Measurements from ENCODE around the gene RBM17. TPM values are rescaled to one million over a fixed set of nuclear protein-coding genes. Genes with fewer than 3 reads are reported as not detected.

The RBM17 gene
- total RNA-seq, 2 experiments from 2014 or later, result 213 to 217 TPM

GRCh38 chr10:6068006-6068405 lies 20.8 kb upstream of the RBM17 start:
- peak overlapping the region; percentile 95 for H3K27ac Mint-ChIP-seq
- CTCF ChIA-PET, result interaction anchor here (0.8 to 13.1 kb wide), 7 partner anchors 12 to 91 kb away, joined by 3 to 370 read pairs (median 13); no protein-coding TSS in a partner anchor
- no peak for DNase-seq
- H3K36me3 Mint-ChIP-seq (ENCODE audit: low read depth), result peaks cover 4% of the 10 kb centered on the region
- H3K4me3 Mint-ChIP-seq, result peak overlapping the region; percentile 74
- peaks cover 93% of the 10 kb centered on the region for H3K4me1 Mint-ChIP-seq (ENCODE audit: low read depth)
- POLR2A ChIA-PET, result interaction anchor here (1.0 to 9.3 kb wide), 6 partner anchors 10 to 92 kb away, joined by 4 to 158 read pairs (median 26); partner anchors contain the start of gene IL15RA
- ATAC-seq, result no peak
- H3K27me3 Mint-ChIP-seq (ENCODE audit: low read depth), result no peaks in the 10 kb centered on the region
- no peaks in the 10 kb centered on the region for H3K9me3 Mint-ChIP-seq (ENCODE audit: insufficient read depth)

GRCh38 chr10:6068422-6068821 lies 20.4 kb upstream of the RBM17 start:
- ATAC-seq (peak; percentile 77), DNase-seq (peak; percentile 81)
- H3K4me3 Mint-ChIP-seq, result peak overlapping the region; percentile 74
- peaks cover 94% of the 10 kb centered on the region for H3K4me1 Mint-ChIP-seq (ENCODE audit: low read depth)
- H3K36me3 Mint-ChIP-seq (ENCODE audit: low read depth), result peaks cover 5% of the 10 kb centered on the region
- no peaks in the 10 kb centered on the region for H3K27me3 Mint-ChIP-seq (ENCODE audit: low read depth)
- H3K9me3 Mint-ChIP-seq (ENCODE audit: insufficient read depth), result no peaks in the 10 kb centered on the region
- POLR2A ChIA-PET, result interaction anchor here (1.0 to 9.3 kb wide), 7 partner anchors 8 to 92 kb away, joined by 4 to 158 read pairs (median 16); partner anchors contain the start of gene IL15RA
- CTCF ChIA-PET, result interaction anchor here (0.6 to 13.1 kb wide), 10 partner anchors 12 to 92 kb away, joined by 3 to 370 read pairs (median 8); no protein-coding TSS in a partner anchor
- peak overlapping the region; percentile 95 for H3K27ac Mint-ChIP-seq

GRCh38 chr10:6069081-6069931 lies 19.5 kb upstream of the RBM17 start:
- H3K27me3 Mint-ChIP-seq (ENCODE audit: low read depth), result no peaks in the 10 kb centered on the region
- CTCF ChIA-PET, result interaction anchor here (0.6 to 13.1 kb wide), 10 partner anchors 15 to 97 kb away, joined by 3 to 370 read pairs (median 6); no protein-coding TSS in a partner anchor

GRCh38 chr10:6070660-6071059 lies 18.2 kb upstream of the RBM17 start:
- DNase-seq (no peak), ATAC-seq (peak; percentile 7)
- no peaks in the 10 kb centered on the region for H3K9me3 Mint-ChIP-seq (ENCODE audit: insufficient read depth)
- H3K4me3 Mint-ChIP-seq, result peak overlapping the region; percentile 15
- H3K36me3 Mint-ChIP-seq (ENCODE audit: low read depth), result peaks cover 4% of the 10 kb centered on the region
- ChIA-PET POLR2A (interaction anchor here (0.8 to 9.3 kb wide), 7 partner anchors 10 to 56 kb away, joined by 3 to 158 read pairs (median 15); no protein-coding TSS in a partner anchor), CTCF (interaction anchor here (1.0 to 13.1 kb wide), 8 partner anchors 13 to 99 kb away, joined by 3 to 370 read pairs (median 12); no protein-coding TSS in a partner anchor)
- H3K27me3 Mint-ChIP-seq (ENCODE audit: low read depth), result no peaks in the 10 kb centered on the region
- H3K4me1 Mint-ChIP-seq (ENCODE audit: low read depth), result peaks cover 93% of the 10 kb centered on the region
- H3K27ac Mint-ChIP-seq, result peak overlapping the region; percentile 95

More at GRCh38 chr10:6069081-6069931, 19.5 kb upstream of the RBM17 start:
- Mint-ChIP-seq H3K27ac (peak overlapping the region; percentile 95), H3K4me1 (ENCODE audit: low read depth) (peaks cover 96% of the 10 kb centered on the region), H3K36me3 (ENCODE audit: low read depth) (peaks cover 7% of the 10 kb centered on the region), H3K9me3 (ENCODE audit: insufficient read depth) (no peaks in the 10 kb centered on the region), H3K4me3 (peak overlapping the region; percentile 74)
- POLR2A ChIA-PET, result interaction anchor here (0.6 to 9.3 kb wide), 10 partner anchors 9 to 972 kb away, joined by 4 to 158 read pairs (median 10); partner anchors contain the start of gene IL15RA
- peak; percentile 51 for DNase-seq
- peak; percentile 20 for ATAC-seq

GRCh38 chr10:6071181-6072175 lies 17.4 kb upstream of the RBM17 start:
- peak overlapping the region; percentile 95 for H3K27ac Mint-ChIP-seq
- no peaks in the 10 kb centered on the region for H3K27me3 Mint-ChIP-seq (ENCODE audit: low read depth)
- CTCF ChIA-PET, result interaction anchor here (1.0 to 13.1 kb wide), 8 partner anchors 8 to 58 kb away, joined by 3 to 370 read pairs (median 14); no protein-coding TSS in a partner anchor
- ATAC-seq (no peak), DNase-seq (no peak)
- H3K4me3 Mint-ChIP-seq, result peak overlapping the region; percentile 67
- H3K36me3 Mint-ChIP-seq (ENCODE audit: low read depth), result peaks cover 4% of the 10 kb centered on the region
- no peaks in the 10 kb centered on the region for H3K9me3 Mint-ChIP-seq (ENCODE audit: insufficient read depth)
- peaks cover 84% of the 10 kb centered on the region for H3K4me1 Mint-ChIP-seq (ENCODE audit: low read depth)
- POLR2A ChIA-PET, result interaction anchor here (0.8 to 9.3 kb wide), 8 partner anchors 8 to 95 kb away, joined by 4 to 158 read pairs (median 12); partner anchors contain the start of gene IL15RA

- Mint-ChIP-seq H3K27me3 (ENCODE audit: low read depth) (no peaks in the 10 kb centered on the region), H3K36me3 (ENCODE audit: low read depth) (peaks cover 4% of the 10 kb centered on the region), H3K27ac (peak overlapping the region; percentile 95), H3K4me1 (ENCODE audit: low read depth) (peaks cover 75% of the 10 kb centered on the region), H3K9me3 (ENCODE audit: insufficient read depth) (no peaks in the 10 kb centered on the region), H3K4me3 (peak overlapping the region; percentile 67)
- peak; percentile 55 for DNase-seq
- ChIA-PET CTCF (interaction anchor here (1.0 to 13.1 kb wide), 9 partner anchors 9 to 59 kb away, joined by 4 to 370 read pairs (median 10); no protein-coding TSS in a partner anchor), POLR2A (interaction anchor here (0.8 to 9.3 kb wide), 10 partner anchors 9 to 96 kb away, joined by 3 to 158 read pairs (median 8); partner anchors contain the start of gene IL15RA)
- ATAC-seq, result no peak
Measured at GRCh38 chr10:6072215-6072934, 16.5 kb upstream of the RBM17 start.

- ATAC-seq (no peak), DNase-seq (no peak)
- H3K27me3 Mint-ChIP-seq (ENCODE audit: low read depth), result no peaks in the 10 kb centered on the region
- no peaks in the 10 kb centered on the region for H3K9me3 Mint-ChIP-seq (ENCODE audit: insufficient read depth)
- H3K4me3 Mint-ChIP-seq, result no peak overlapping the region
- H3K36me3 Mint-ChIP-seq (ENCODE audit: low read depth), result peaks cover 4% of the 10 kb centered on the region
- ChIA-PET CTCF (interaction anchor here (5.2 to 13.1 kb wide), 2 partner anchors 9 to 23 kb away, joined by 36 to 370 read pairs; no protein-coding TSS in a partner anchor), POLR2A (interaction anchor here (1.4 to 9.3 kb wide), 6 partner anchors 11 to 23 kb away, joined by 3 to 158 read pairs (median 20); no protein-coding TSS in a partner anchor)
- H3K27ac Mint-ChIP-seq, result peak overlapping the region; percentile 14
- H3K4me1 Mint-ChIP-seq (ENCODE audit: low read depth), result peaks cover 56% of the 10 kb centered on the region
Measured at GRCh38 chr10:6074489-6075301, 14.1 kb upstream of the RBM17 start.

- Mint-ChIP-seq H3K4me1 (ENCODE audit: low read depth) (peaks cover 47% of the 10 kb centered on the region), H3K27me3 (ENCODE audit: low read depth) (no peaks in the 10 kb centered on the region), H3K4me3 (no peak overlapping the region), H3K9me3 (ENCODE audit: insufficient read depth) (peaks cover 1% of the 10 kb centered on the region), H3K36me3 (ENCODE audit: low read depth) (peaks cover 10% of the 10 kb centered on the region), H3K27ac (no peak overlapping the region)
- no peak for DNase-seq
- CTCF ChIA-PET, result interaction anchor here (13.1 kb wide), 1 partner anchor 7 kb away, joined by 370 read pairs; no protein-coding TSS in a partner anchor
- no peak for ATAC-seq
- POLR2A ChIA-PET, result no interaction called here
Measured at GRCh38 chr10:6077071-6077675, 11.7 kb upstream of the RBM17 start.

GRCh38 chr10:6079044-6079443 lies 9.8 kb upstream of the RBM17 start:
- H3K27ac Mint-ChIP-seq, result no peak overlapping the region
- CTCF ChIA-PET, result interaction anchor here (1.5 kb wide), 1 partner anchor 65 kb away, joined by 5 read pairs; no protein-coding TSS in a partner anchor
- no peak for DNase-seq
- no peak overlapping the region for H3K4me3 Mint-ChIP-seq
- POLR2A ChIA-PET, result interaction anchor here (0.5 to 2.8 kb wide), 2 partner anchors 17 to 21 kb away, joined by 3 to 12 read pairs; no protein-coding TSS in a partner anchor
- ATAC-seq, result no peak
- H3K27me3 Mint-ChIP-seq (ENCODE audit: low read depth), result no peaks in the 10 kb centered on the region
- H3K36me3 Mint-ChIP-seq (ENCODE audit: low read depth), result peaks cover 14% of the 10 kb centered on the region
- peaks cover 3% of the 10 kb centered on the region for H3K9me3 Mint-ChIP-seq (ENCODE audit: insufficient read depth)
- peaks cover 50% of the 10 kb centered on the region for H3K4me1 Mint-ChIP-seq (ENCODE audit: low read depth)

All from activated CD8-positive, alpha-beta T cell treated with anti-CD3 and anti-CD28 coated beads, Interleukin-2, amount 10 ng/mL, durations not matched to agents 7 days and 5 days (primary cell).